Jurkat, Clone E6-1 (cell line): ENCODE data around the gene EPRS1. TPM values are rescaled to one million over a fixed set of nuclear protein-coding genes. Genes with fewer than 3 reads are reported as not detected.
"Not testable (repeated sequence)": the region's sequence is repeated elsewhere in the genome, so short reads cannot be mapped to it uniquely, and the experiment has no call there.

Experiments
- DNase-seq: peaks from one replicate; pipeline ENCODE4 v3.0.0-alpha.2; 2011; ENCODE audit warnings: low read depth, low spot score
- H3K4me3 ChIP-seq: 2 replicates; pipeline ENCODE4 v1.5.1; 2011; ENCODE audit warnings: mild to moderate bottlenecking, low read length, control low read depth, moderate library complexity
- polyA plus RNA-seq: library from polyadenylated mRNA; unstranded; fragments of >200 nt; gene quantifications from one replicate; pipeline ENCODE4 v1.2.1, GENCODE V29; 2012; ENCODE audit warnings: missing spikeins; ENCODE audit not compliant: insufficient read length, insufficient read depth

EPRS1 gene
- polyA plus RNA-seq: 111 TPM

DNA sequence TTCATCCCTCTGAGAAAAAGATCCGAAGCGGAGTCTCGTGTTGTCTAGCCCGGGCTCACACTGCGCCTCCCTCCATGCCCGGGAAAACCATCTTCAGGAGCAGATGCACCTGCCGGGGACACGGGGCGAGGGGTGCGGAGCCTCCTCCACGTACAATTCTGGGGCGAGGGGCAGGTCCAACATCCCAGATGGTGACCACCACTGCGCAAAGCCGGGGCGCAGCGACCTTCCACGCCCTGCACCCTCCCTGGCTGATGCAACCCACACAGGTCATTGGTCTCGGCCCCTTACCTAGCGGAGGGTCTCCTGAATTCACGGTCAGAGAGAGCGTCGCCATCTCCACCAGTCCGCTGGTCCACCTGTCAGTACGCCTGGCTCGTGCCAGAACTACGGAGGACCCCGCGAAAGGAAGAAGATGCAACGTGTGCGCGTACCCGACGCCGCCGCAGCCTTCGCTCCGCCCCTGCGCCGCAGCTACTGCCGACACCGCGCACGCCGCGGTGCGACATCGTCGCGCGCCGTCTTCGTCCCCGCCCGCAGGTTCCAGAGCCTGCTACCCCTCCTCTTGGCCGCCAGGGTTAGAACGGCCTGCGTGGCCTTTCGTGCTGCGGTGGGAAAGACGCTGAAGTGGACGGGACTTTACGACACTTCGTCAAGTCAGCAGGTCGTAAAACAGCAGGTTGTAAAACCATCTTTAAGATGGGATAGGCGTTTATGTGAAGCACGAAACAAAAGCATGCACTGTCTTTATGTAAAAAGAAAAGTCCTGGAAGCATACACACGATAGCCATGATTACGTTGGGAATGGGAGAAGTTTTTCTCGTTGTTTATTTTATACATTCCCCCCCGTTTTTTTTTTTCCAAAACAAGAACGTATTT lies at the start of gene EPRS1:
EPRS1 (minus strand) TSS at position 454 of the 879 bp plus-strand sequence; CDS start at position 337, 117 bp downstream.
- H3K4me3 ChIP-seq: peak within 1 kb of the TSS; percentile 97
- DNase-seq: peak; percentile 98

GRCh38 chr1:220094016-220094911 lies 48.0 kb upstream of the EPRS1 start, which contains the start of gene IARS2:
TSS of gene IARS2 (plus strand) at chr1:220094132. CDS start at chr1:220094217, 85 bp downstream.
- DNase-seq: peak; percentile 79
- peak within 1 kb of the TSS; percentile 86 for H3K4me3 ChIP-seq

DNA sequence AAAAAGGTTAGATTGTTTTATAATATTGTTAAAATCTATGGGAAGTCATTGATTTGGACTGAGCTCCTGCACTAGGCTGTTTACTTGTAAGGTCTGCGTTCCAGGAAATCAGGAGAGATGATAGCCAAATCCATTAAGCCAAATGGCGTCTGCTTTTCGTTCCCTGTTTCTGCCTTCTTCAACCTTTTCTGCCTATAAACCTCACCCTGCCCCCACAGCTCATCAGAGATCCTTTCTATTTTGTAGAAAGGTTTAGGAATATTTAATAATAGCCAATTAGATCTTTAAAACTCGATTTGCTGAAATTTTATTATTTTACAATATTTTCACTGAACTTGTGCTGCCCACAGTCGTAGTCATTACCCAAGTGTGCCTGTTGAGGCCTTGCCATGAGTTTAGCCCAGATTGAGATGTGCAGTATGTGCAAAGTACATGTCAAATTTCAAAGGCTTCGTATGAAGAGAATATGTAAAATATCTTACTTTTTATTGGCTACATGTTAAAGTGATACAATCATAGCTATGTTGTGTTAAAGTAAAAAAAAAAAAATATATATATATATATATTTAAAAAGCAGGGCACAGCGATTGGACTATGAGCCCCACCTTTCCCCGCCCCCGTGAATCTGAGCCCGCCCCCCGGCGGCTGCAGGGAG lies 47.2 kb upstream of the EPRS1 start:
- no peak for DNase-seq
- H3K4me3 ChIP-seq: peak overlapping the region; percentile 24; the same call in 1 of the 2 replicates

DNA sequence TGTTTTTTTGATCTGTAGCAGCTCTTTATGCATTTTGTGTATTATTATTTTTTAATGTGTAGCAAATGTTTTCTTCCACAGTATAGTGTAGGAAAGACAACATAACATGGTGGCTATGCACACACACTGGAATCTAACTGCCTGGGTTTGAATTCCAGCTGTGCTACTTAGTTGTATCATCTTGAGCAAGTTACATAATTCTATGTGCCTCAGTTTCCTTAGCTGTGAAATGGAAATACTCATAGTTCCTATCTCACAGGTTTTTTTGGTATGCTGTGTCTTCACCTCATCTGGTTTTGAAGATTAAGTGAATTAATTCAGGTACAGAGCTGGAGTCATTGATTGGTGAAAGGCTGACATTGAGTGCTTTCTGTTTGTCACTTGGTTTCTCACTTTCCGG lies 46.4 kb upstream of the EPRS1 start:
- DNase-seq: no peak
- no peak overlapping the region for H3K4me3 ChIP-seq

GRCh38 chr1:220089650-220090556 lies 43.6 kb upstream of the EPRS1 start, which contains the start of gene BPNT1:
TSS of gene BPNT1 (minus strand) at chr1:220089788. CDS start at chr1:220079846, 9,942 bp downstream.
- peak; percentile 98 for DNase-seq
- peak within 1 kb of the TSS; percentile 80 for H3K4me3 ChIP-seq

DNA sequence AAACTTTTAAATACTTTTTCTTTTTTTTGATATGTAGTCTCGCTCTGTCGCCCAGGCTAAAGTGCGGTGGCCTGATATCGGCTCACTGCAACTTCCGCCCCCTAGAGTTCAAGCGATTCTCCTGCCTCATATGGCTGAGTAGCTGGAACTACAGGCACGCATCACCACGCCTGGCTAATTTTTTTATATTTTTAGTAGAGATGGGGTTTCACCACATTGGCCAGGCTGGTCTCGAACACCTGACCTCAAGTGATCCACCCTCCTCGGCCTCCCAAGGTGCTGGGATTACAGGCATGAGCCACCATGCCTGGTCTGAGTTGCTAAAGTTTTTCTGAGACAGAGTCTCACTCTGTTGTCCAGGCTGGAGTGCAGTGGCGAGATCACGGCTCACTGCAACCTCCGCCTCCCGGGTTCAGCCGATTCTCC lies 40.0 kb upstream of the EPRS1 start:
- DNase-seq: peak; percentile 9
- H3K4me3 ChIP-seq: not testable (repeated sequence)

DNA sequence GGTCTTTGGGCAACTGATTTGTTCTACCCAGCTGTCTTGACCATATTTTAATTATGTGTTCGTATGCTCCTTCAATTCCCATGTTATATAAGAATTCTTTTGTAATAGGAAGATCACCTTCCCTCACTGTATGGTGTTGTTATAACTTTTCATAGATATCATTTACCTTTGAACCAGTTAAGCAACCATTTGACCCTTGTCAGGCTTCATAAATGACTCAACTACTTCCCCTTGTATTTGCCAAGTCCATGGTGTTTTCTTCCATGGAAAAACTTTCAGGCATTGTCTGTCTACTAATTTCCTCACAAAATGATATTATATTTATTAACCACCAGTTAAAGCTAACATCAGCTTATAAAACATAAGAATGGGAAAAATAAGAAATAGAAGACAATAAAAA lies 38.2 kb upstream of the EPRS1 start:
- no peak for DNase-seq
- H3K4me3 ChIP-seq: no peak overlapping the region

DNA sequence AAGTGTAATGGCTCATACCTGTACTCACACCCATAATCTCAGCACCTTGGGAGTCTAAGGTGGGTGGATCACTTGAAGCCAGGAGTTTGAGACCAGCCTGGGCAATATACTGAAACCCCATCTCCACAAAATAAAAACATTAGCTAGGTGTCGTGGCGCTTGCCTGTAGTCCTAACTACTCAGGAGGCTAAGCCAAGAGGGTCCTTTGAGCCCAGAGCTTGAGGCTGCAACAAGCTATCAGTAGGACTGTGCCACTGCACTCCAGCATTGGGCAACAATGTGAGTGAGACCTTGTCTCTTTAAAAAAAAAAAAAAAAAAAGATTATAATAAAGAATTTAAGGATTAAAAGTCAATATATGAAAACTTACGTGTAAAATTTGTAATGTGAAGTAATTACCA lies 31.6 kb upstream of the EPRS1 start:
- no peak for DNase-seq
- H3K4me3 ChIP-seq: no peak overlapping the region

DNA sequence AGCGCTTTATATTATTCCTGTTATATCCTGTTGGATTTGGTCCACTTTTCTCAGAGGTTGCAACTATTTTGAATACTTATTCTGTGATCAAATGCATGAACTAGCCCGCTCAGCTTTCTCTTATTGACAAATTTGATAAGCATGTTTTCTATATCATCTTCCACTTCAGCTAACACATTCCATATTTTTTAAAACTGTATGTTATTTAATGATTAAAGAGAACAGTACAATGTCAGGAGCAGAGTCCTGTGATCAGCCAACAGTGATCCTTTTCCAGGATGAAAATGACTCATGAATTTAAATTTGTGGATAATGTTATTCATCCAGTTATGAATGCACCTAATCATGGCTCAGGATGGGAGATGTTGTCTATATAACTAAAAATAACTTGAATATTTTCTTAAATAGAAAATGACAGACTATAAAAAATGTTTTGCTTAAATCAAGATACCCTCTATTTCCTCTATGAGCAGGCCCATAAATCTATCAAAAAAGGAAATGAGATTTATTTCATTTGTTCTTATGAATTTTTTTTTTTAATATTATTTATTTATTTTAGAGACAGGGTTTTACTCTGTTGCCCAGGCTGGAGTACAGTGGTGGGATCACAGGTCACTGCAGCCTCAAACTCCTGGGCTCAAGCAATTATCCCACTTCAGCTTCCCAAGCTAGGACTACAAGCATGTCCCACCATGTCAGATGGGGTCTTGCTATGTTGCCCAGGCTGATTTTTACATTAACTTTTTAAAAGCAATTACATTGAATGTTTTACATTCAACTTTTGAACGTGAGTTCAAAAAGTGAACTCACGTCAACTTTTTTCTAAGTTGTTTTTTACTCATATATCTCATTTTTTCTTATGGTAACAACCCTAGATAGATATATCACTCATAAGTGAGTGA lies 30.8 kb upstream of the EPRS1 start:
- no peak overlapping the region for H3K4me3 ChIP-seq
- no peak for DNase-seq

GRCh38 chr1:220067269-220068204 lies 21.2 kb upstream of the EPRS1 start:
- no peak for DNase-seq
- no peak overlapping the region for H3K4me3 ChIP-seq

DNA sequence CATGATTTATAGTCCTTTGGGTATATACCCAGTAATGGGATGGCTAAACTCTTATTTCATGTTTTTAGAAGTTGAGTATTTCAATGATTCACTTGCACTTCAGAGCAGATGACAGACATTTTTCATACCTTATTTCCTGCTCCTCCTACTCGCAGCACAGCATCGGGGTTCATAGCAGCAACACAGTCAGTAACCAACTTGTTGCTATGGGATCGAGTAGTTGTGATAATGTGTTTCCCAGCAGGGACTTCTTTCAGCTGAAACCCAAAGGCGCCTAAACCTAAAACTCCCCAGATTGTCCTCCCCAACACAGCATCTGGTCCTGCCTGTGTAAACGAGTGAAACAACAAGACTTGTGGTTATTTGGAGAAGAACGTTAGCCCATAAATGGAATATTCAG lies 16.3 kb upstream of the EPRS1 start:
- no peak for DNase-seq
- no peak overlapping the region for H3K4me3 ChIP-seq

- H3K4me3 ChIP-seq: no peak overlapping the region
- DNase-seq: no peak
Observed at GRCh38 chr1:220060876-220061275, 14.6 kb upstream of the EPRS1 start.

- DNase-seq: no peak
- no peak overlapping the region for H3K4me3 ChIP-seq
Observed at GRCh38 chr1:220056374-220056773, 10.1 kb upstream of the EPRS1 start.

GRCh38 chr1:220045356-220046051 lies 801 bp downstream of the EPRS1 start:
- H3K4me3 ChIP-seq: peak overlapping the region; percentile 97
- DNase-seq: peak; percentile 23

DNA sequence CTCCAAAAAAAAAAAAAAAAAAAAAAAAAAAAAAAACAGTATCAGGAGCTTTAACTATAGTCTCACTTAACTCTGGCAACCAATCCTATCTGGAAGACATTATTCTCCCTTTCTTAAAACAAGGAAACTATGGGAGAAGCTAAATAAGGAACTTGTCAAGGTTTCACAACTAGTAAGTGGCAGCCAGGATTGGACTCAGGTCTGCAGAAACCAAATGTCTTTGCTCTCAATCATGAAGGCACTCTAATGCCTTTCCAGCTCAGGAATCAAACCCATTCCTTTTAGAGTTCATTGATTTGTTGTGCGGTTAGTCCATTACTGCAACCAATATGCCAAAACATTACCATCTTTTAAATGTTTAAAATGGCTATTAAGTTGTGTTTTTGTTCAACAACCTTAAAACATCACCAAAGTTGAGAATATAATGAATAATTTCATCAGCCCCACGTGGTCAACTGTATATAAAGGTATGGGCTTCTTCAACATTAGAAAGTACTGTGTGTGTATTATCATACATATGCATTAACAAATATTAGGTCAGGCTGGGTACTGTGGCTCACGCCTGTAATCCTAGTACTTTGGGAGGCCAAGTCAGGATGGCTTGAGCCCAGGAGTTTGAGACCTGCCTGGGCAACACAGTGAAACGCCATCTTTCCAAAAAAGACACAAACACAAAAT lies 1.5 kb downstream of the EPRS1 start:
- H3K4me3 ChIP-seq: peak overlapping the region; percentile 97
- DNase-seq: no peak
